Liver (tissue), 9 donors: ENCODE results near the gene PPIL3. TPM values are rescaled to one million over a fixed set of nuclear protein-coding genes. Genes with fewer than 3 reads are reported as not detected.

Experiments
- DNase-seq: peaks from one replicate; pipeline ENCODE4 v3.0.0-alpha.2; 2017; ENCODE audit warnings: low spot score
- H3K27ac ChIP-seq, 2 donors: one replicate each; pipeline ENCODE4 v1.7.0; 2013; ENCODE audit warnings: inconsistent platforms in 2 of 2, low read length in 2 of 2, control low read depth in 1 of 2, low read depth in 1 of 2, mild to moderate bottlenecking in 1 of 2
- H3K27me3 ChIP-seq, 4 donors: one replicate each; pipeline versions ENCODE4 v1.6.1 to v1.7.0; 2013; ENCODE audit warnings: low read length in 3 of 4, inconsistent platforms in 1 of 4, mild to moderate bottlenecking in 1 of 4, moderate library complexity in 1 of 4; ENCODE audit not compliant: control insufficient read depth in 4 of 4, insufficient read depth in 4 of 4
- H3K36me3 ChIP-seq, 4 donors: one replicate each; pipeline versions ENCODE4 v1.6.1 to v1.7.0; 2013; ENCODE audit warnings: low read length in 3 of 4, mild to moderate bottlenecking in 3 of 4, low read depth in 1 of 4, moderate library complexity in 1 of 4; ENCODE audit not compliant: control insufficient read depth in 4 of 4, insufficient read depth in 3 of 4
- H3K4me1 ChIP-seq, 4 donors: one replicate each; pipeline versions ENCODE4 v1.6.1 to v1.7.0; 2013; ENCODE audit warnings: low read length in 3 of 4, mild to moderate bottlenecking in 3 of 4, moderate library complexity in 1 of 4; ENCODE audit not compliant: control insufficient read depth in 4 of 4, insufficient read depth in 4 of 4
- H3K4me3 ChIP-seq, 3 donors: one replicate each; pipeline versions ENCODE4 v1.6.1 to v1.7.0; 2013; ENCODE audit warnings: low read length in 3 of 3, control low read depth in 1 of 3, low read depth in 1 of 3, mild to moderate bottlenecking in 1 of 3
- H3K9ac ChIP-seq, 2 donors: one replicate each; pipeline ENCODE4 v1.7.0; 2013; ENCODE audit warnings: low read length in 2 of 2, mild to moderate bottlenecking in 2 of 2, moderate library complexity in 2 of 2, control low read depth in 1 of 2, low read depth in 1 of 2
- H3K9me3 ChIP-seq, 4 donors: one replicate each; pipeline versions ENCODE4 v1.6.1 to v1.7.0; 2013; ENCODE audit warnings: low read length in 3 of 4; ENCODE audit not compliant: control insufficient read depth in 4 of 4
- ATF3 ChIP-seq: IDR thresholded peaks from 2 replicates; pipeline ENCODE4 v1.6.1; 2016; ENCODE audit warnings: antibody characterized with exemption
- CTCF ChIP-seq: fragments of 150-350 bp; IDR thresholded peaks from 2 replicates; pipeline ENCODE4 v1.5.1; 2017; ENCODE audit warnings: improper control_type of control experiment, low read depth, low read length; ENCODE audit not compliant: missing input control
- EGR1 ChIP-seq, 2 donors: IDR thresholded peaks; 2 replicates each; pipeline ENCODE4 v1.6.1; 2016 to 2018; ENCODE audit warnings: antibody characterized with exemption in 2 of 2, low read depth in 2 of 2
- FOXA1 ChIP-seq: IDR thresholded peaks from 2 replicates; pipeline ENCODE4 v1.6.1; 2016; ENCODE audit warnings: antibody characterized with exemption
- FOXA2 ChIP-seq: IDR thresholded peaks from 2 replicates; pipeline ENCODE4 v1.6.1; 2016; ENCODE audit warnings: antibody characterized with exemption
- GABPA ChIP-seq, 2 donors: IDR thresholded peaks in 1 of 2; conservative IDR thresholded peaks in 1 of 2; 2 replicates each; pipeline ENCODE4 v1.6.1; 2016; ENCODE audit warnings: antibody characterized with exemption in 2 of 2, mild to moderate bottlenecking in 1 of 2, moderate library complexity in 1 of 2
- HNF4A ChIP-seq, 2 donors: conservative IDR thresholded peaks; 2 replicates each; pipeline ENCODE4 v1.6.1; 2016; ENCODE audit warnings: antibody characterized with exemption in 2 of 2, mild to moderate bottlenecking in 2 of 2
- HNF4G ChIP-seq: IDR thresholded peaks from 2 replicates; pipeline ENCODE4 v1.6.1; 2016; ENCODE audit warnings: antibody characterized with exemption
- JUND ChIP-seq, 2 donors: IDR thresholded peaks; 2 replicates each; pipeline ENCODE4 v1.6.1; 2016; ENCODE audit warnings: antibody characterized with exemption in 2 of 2
- MAX ChIP-seq: IDR thresholded peaks from 2 replicates; pipeline ENCODE4 v1.6.1; 2016; ENCODE audit warnings: antibody characterized with exemption
- NR2F2 ChIP-seq: IDR thresholded peaks from 2 replicates; pipeline ENCODE4 v1.6.1; 2016; ENCODE audit warnings: antibody characterized with exemption
- RAD21 ChIP-seq, 2 donors: IDR thresholded peaks; 2 replicates each; pipeline ENCODE4 v1.6.1; 2016; ENCODE audit warnings: antibody characterized with exemption in 2 of 2, mild to moderate bottlenecking in 2 of 2
- REST ChIP-seq: IDR thresholded peaks from 2 replicates; pipeline ENCODE4 v1.6.1; 2016; ENCODE audit warnings: antibody characterized with exemption, mild to moderate bottlenecking
- RXRA ChIP-seq, 2 donors: IDR thresholded peaks; 2 replicates each; pipeline ENCODE4 v1.6.1; 2017 to 2018; ENCODE audit warnings: antibody characterized with exemption in 2 of 2, mild to moderate bottlenecking in 1 of 2
- SP1 ChIP-seq: IDR thresholded peaks from 2 replicates; pipeline ENCODE4 v1.6.1; 2018; ENCODE audit warnings: antibody characterized with exemption, mild to moderate bottlenecking
- TAF1 ChIP-seq: conservative IDR thresholded peaks from 2 replicates; pipeline ENCODE4 v1.6.1; 2016; ENCODE audit warnings: antibody characterized with exemption, mild to moderate bottlenecking
- YY1 ChIP-seq: IDR thresholded peaks from 2 replicates; pipeline ENCODE4 v1.6.1; 2016; ENCODE audit warnings: antibody characterized with exemption, mild to moderate bottlenecking
- ZBTB33 ChIP-seq: IDR thresholded peaks from 2 replicates; pipeline ENCODE4 v1.6.1; 2016; ENCODE audit warnings: antibody characterized with exemption
- WGBS: extraction: QIAGEN DNeasy Blood & Tissue Kit; methylation state at CpG from one replicate; pipeline ENCODE4 v1.1.7; 2013; 5-methylcytosine and 5-hydroxymethylcytosine counted together
- polyA plus RNA-seq, 2 donors: library from polyadenylated mRNA; stranded (reverse) in 1 of 2; unstranded in 1 of 2; fragments of 200-250 nt in 1 of 2; fragments of >200 nt in 1 of 2; fragmentation: Nextera tagmentation in 1 of 2; extraction: Ambion mirVana in 1 of 2; gene quantifications; one replicate each; pipeline versions ENCODE4 v1.2.1 to v1.2.3, GENCODE V29; 2013 to 2015
- total RNA-seq, 2 donors: library from RNA; depleted of rRNA; stranded (reverse); fragments of >200 nt; gene quantifications; one replicate each; pipeline ENCODE4 v1.2.3, GENCODE V29; 2014
- donor health status: healthy.
- donor health status: healthy.
- donor health status: healthy.
- donor health status: healthy.
- donor health status: healthy.

Gene PPIL3
- total and polyA plus RNA-seq, 4 donors = 8.6 to 35.4 (median 19.9) TPM

GRCh38 chr2:200922439-200922838 lies 33.6 kb upstream of the PPIL3 start:
- TF ChIP-seq GABPA (IDR thresholded peaks at IDR 0.05 in 1 of 2, conservative IDR thresholded peaks at IDR 0.05 in 1 of 2) (no peak), HNF4A (conservative IDR thresholded peaks at IDR 0.05) (no peak), YY1 (no peak), RXRA (IDR thresholded peaks at IDR 0.05) (no peak), ZBTB33 (no peak)
- peaks cover 8 to 66% (median 42%) of the 10 kb centered on the region in 4 donors for H3K36me3 ChIP-seq
- H3K27ac ChIP-seq = no peak overlapping the region
- no peak for DNase-seq
- no peak overlapping the region for H3K9ac ChIP-seq
- no peak overlapping the region for H3K4me3 ChIP-seq
- H3K4me1 ChIP-seq = no peaks in the 10 kb centered on the region
- H3K9me3 ChIP-seq = no peaks in the 10 kb centered on the region
- no peaks in the 10 kb centered on the region for H3K27me3 ChIP-seq
- WGBS = 88% methylated on average over 6 of the region's 6 CpGs

GRCh38 chr2:200913654-200914053 lies 24.8 kb upstream of the PPIL3 start:
- H3K9me3 ChIP-seq = no peaks in the 10 kb centered on the region
- no peak overlapping the region for H3K27ac ChIP-seq
- no peaks in the 10 kb centered on the region for H3K4me1 ChIP-seq
- no peak overlapping the region for H3K4me3 ChIP-seq
- DNase-seq = no peak
- peaks cover 8 to 60% (median 36%) of the 10 kb centered on the region in 4 donors for H3K36me3 ChIP-seq
- H3K27me3 ChIP-seq = no peaks in the 10 kb centered on the region
- no peak overlapping the region for H3K9ac ChIP-seq
- no peak for TF ChIP-seq HNF4G
- no peak for TF ChIP-seq REST
- no peak for TF ChIP-seq FOXA1
- TF ChIP-seq RXRA (IDR thresholded peaks at IDR 0.05) = no peak
- no peak for TF ChIP-seq ZBTB33
- no peak for TF ChIP-seq YY1
- TF ChIP-seq GABPA (IDR thresholded peaks at IDR 0.05 in 1 of 2, conservative IDR thresholded peaks at IDR 0.05 in 1 of 2) = no peak
- TF ChIP-seq JUND (IDR thresholded peaks at IDR 0.05) = no peak
- no peak for TF ChIP-seq ATF3
- no peak for TF ChIP-seq NR2F2
- no peak for TF ChIP-seq RAD21 (IDR thresholded peaks at IDR 0.05)
- no peak for TF ChIP-seq SP1
- no peak for TF ChIP-seq MAX
- TF ChIP-seq EGR1 (IDR thresholded peaks at IDR 0.05; ENCODE audit: low read depth in 2 of 2) = no peak
- TF ChIP-seq FOXA2 = no peak
- TF ChIP-seq TAF1 = no peak
- no peak for TF ChIP-seq HNF4A (conservative IDR thresholded peaks at IDR 0.05)
- TF ChIP-seq CTCF = no peak
